Gastrocnemius medialis (tissue), 4 donors: ENCODE data around the gene CDH23. TPM values are rescaled to one million over a fixed set of nuclear protein-coding genes. Genes with fewer than 3 reads are reported as not detected.

Source experiments
- ATAC-seq, 2 donors: fragments of 150-250 bp; one replicate each; pipeline ENCODE4 v1.9.1; 2016
- DNase-seq, 2 donors: peaks; one replicate each; pipeline ENCODE4 v3.0.0-alpha.2; 2019
- H3K27ac ChIP-seq, 4 donors: fragments of 200-600 bp; sonication (generic); 1 replicate in 1 of 4; 2 replicates in 3 of 4; pipeline ENCODE4 v1.5.1; 2016 to 2018; ENCODE audit warnings: mild to moderate bottlenecking in 2 of 4, moderate library complexity in 1 of 4
- H3K27me3 ChIP-seq, 3 donors: fragments of 200-600 bp; sonication (generic) in 2 of 3; 1 replicate in 1 of 3; 2 replicates in 2 of 3; pipeline versions ENCODE4 v1.5.1 to v1.6.0; 2016 to 2019; ENCODE audit warnings: mild to moderate bottlenecking in 1 of 3, moderate library complexity in 1 of 3
- H3K36me3 ChIP-seq, 2 donors: fragments of 200-600 bp; sonication (generic) in 1 of 2; one replicate each; pipeline ENCODE4 v1.5.1; 2017 to 2018
- H3K4me1 ChIP-seq, 2 donors: fragments of 200-600 bp; sonication (generic) in 1 of 2; one replicate each; pipeline ENCODE4 v1.5.1; 2016 to 2017; ENCODE audit warnings: mild to moderate bottlenecking in 2 of 2
- H3K4me3 ChIP-seq, 4 donors: fragments of 200-600 bp; sonication (generic) in 3 of 4; 1 replicate in 1 of 4; 2 replicates in 3 of 4; pipeline ENCODE4 v1.5.1; 2016 to 2019; ENCODE audit warnings: mild to moderate bottlenecking in 2 of 4
- H3K9me3 ChIP-seq, 3 donors: fragments of 200-600 bp; sonication (generic) in 2 of 3; 1 replicate in 1 of 3; 2 replicates in 2 of 3; pipeline ENCODE4 v1.5.1; 2016 to 2019
- CTCF ChIP-seq, 5 experiments: fragments of 450-650 bp in 3 of 5; fragments of 200-600 bp in 2 of 5; sonication (generic) in 2 of 5; IDR thresholded peaks in 4 of 5; conservative IDR thresholded peaks in 1 of 5; 1 replicate in 4 of 5; 2 replicates in 1 of 5; pipeline ENCODE4 v1.5.1; 2016 to 2019; ENCODE audit warnings: antibody characterized with exemption in 5 of 5, mild to moderate bottlenecking in 3 of 5, moderate library complexity in 3 of 5
- POLR2A ChIP-seq, 2 donors: fragments of 450-650 bp; IDR thresholded peaks; one replicate each; pipeline ENCODE4 v1.6.1; 2017; ENCODE audit warnings: antibody characterized with exemption in 2 of 2, mild to moderate bottlenecking in 2 of 2, moderate library complexity in 2 of 2
- in situ Hi-C, 4 donors: fragments of 200-750 bp; cut with MboI; loops; one replicate each; pipeline versions ENCODE4 v1.15.0 to v1.8.0; 2017; ENCODE audit warnings: low sequenced_read_pairs in 4 of 4
- intact Hi-C: fragments of 100-400 bp; cut with DNase I; formaldehyde crosslinking; loops from one replicate; pipeline ENCODE4 v1.15.1; 2023; ENCODE audit warnings: low total_unique reads
- total RNA-seq, 4 donors: library from RNA; depleted of rRNA; stranded (reverse); fragments of >200 nt; gene quantifications; one replicate each; pipeline versions ENCODE4 v1.1.0 to v1.2.3, GENCODE V29; 2016

Gene CDH23
- total RNA-seq, 4 donors from 2014 or later, result 0.53 to 1.8 (median 1.2) TPM

DNA sequence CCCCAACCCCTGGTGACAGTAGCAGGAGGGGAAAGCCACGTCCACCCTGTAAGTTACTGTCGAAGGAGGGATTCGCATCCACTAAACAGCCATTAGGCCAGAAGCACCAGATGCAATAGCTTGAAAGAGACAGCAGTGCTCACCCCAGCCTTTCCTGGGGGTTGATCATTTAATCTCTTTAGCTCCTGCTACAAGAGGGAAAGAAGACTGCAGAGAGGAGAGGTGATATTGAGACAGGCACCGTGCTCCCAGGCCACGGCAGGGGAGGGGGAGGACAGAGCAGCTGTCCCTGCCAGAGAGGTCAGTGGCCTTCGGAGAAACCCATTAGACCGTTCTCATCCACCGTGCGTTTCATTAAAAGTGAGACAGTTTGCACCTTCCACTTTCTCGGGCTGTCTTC is 148.3 kb downstream of the CDH23 start:
- H3K4me1 ChIP-seq, result peaks cover 7 to 15% of the 10 kb centered on the region in 2 donors
- in situ Hi-C loops, result no loop called here
- H3K36me3 ChIP-seq, result no peaks in the 10 kb centered on the region
- DNase-seq, result no peak
- no peak overlapping the region for H3K4me3 ChIP-seq
- ATAC-seq, result no peak
- no peaks in the 10 kb centered on the region for H3K27me3 ChIP-seq
- intact Hi-C loops, result no loop called here
- H3K9me3 ChIP-seq, result no peaks in the 10 kb centered on the region
- TF ChIP-seq CTCF (IDR thresholded peaks at IDR 0.05 in 4 of 5, conservative IDR thresholded peaks at IDR 0.05 in 1 of 5), result no peak
- no peak for TF ChIP-seq POLR2A (IDR thresholded peaks at IDR 0.05)
- H3K27ac ChIP-seq, result no peak overlapping the region

- H3K4me3 ChIP-seq, result no peak overlapping the region
- peaks cover 7 to 15% of the 10 kb centered on the region in 2 donors for H3K4me1 ChIP-seq
- DNase-seq (no peak), ATAC-seq (no peak)
- intact Hi-C loops (no loop called here), in situ Hi-C loops (no loop called here)
- no peaks in the 10 kb centered on the region for H3K9me3 ChIP-seq
- no peak overlapping the region for H3K27ac ChIP-seq
- H3K36me3 ChIP-seq, result no peaks in the 10 kb centered on the region
- no peaks in the 10 kb centered on the region for H3K27me3 ChIP-seq
- TF ChIP-seq POLR2A (IDR thresholded peaks at IDR 0.05), result no peak
- no peak for TF ChIP-seq CTCF (IDR thresholded peaks at IDR 0.05 in 4 of 5, conservative IDR thresholded peaks at IDR 0.05 in 1 of 5)
Measured at GRCh38 chr10:71546220-71546619, 149.5 kb downstream of the CDH23 start.

DNA sequence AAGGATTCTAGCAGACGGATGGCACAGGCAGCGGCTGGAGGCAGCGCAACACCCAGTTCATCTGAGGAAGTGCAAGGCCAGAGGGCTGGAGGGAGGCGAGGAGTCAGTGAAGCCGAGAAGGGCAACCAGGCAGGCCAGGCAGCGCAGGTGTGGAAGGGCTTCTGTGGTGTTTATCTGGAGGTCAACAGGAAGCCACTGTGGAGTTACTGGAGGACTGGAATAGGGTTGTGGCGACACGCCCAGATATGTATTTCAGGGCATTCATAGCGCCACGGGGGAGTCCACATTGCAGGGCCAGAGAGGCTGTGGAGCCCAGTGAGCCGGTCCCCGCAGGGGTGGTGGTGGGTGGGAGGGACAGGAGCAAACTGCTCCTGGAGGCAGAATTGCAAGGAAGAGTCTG is 150.6 kb downstream of the CDH23 start:
- H3K4me1 ChIP-seq, result peaks cover 7 to 15% of the 10 kb centered on the region in 2 donors
- no peak for TF ChIP-seq POLR2A (IDR thresholded peaks at IDR 0.05)
- no peak for TF ChIP-seq CTCF (IDR thresholded peaks at IDR 0.05 in 4 of 5, conservative IDR thresholded peaks at IDR 0.05 in 1 of 5)
- no peak for DNase-seq
- intact Hi-C loops, result no loop called here
- H3K36me3 ChIP-seq, result no peaks in the 10 kb centered on the region
- ATAC-seq, result peak in 1 of 2 donors; percentile 7
- no peak overlapping the region for H3K4me3 ChIP-seq
- H3K9me3 ChIP-seq, result no peaks in the 10 kb centered on the region
- in situ Hi-C loops, result no loop called here
- H3K27me3 ChIP-seq, result no peaks in the 10 kb centered on the region
- H3K27ac ChIP-seq, result peak overlapping the region in 3 of 4 donors; percentile 5 to 41 (median 31)

DNA sequence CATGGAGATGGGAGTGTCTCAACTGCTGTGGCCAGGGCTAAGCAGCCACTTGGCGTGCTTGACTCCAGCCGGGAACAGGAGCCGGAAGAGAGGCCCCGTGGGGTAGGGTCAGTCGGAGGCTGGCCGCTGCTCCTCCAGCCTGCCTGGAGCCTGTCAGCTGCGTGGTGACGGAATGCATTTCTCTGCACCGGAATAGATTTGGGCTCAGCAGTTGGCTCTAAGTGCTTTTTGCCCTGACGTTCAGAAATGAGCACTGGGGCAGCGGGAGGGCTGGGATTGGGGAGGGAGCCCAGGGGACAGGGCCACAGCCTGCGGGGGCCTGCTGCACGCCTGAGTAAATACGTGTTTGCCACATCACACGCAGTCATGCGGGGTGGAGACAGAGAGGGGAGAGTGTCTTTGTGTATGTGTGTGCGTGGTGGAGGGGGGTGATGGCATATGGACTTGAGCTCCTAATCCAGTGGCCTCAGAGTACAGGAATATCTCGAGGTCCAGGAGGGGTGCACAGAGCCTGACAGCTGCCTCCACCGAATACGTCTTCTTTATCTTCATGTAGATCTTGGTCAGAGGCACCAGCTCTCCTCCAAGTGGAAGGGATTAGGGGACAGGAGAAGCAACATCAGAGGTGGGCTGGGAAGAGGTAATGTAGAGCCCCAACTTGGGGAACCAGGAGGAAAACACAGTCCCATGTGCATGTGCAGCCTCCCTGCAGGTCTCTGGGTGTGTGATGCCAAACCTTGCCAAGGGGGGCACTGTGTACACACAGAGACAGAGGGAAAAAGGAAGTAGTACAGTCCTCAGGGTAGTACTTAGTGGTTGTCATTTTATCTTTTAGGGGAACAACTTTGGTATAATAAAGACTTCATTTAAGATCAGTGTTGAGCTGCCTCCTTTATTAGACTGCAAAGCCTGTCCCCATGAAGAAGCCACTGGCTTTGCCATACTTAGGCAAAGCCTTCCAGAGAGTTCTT is 151.4 kb downstream of the CDH23 start:
- H3K27ac ChIP-seq, result peak overlapping the region in 3 of 4 donors; percentile 5 to 41 (median 31)

More for the DNA sequence above, 151.4 kb downstream of the CDH23 start:
- ATAC-seq (peak; percentile 50 to 78), DNase-seq (peak in 1 of 2 donors; percentile 37)
- intact Hi-C loops (no loop called here), in situ Hi-C loops (no loop called here)
- Histone ChIP-seq H3K4me1 (peaks cover 7 to 15% of the 10 kb centered on the region in 2 donors), H3K9me3 (no peaks in the 10 kb centered on the region), H3K36me3 (no peaks in the 10 kb centered on the region), H3K4me3 (no peak overlapping the region), H3K27me3 (no peaks in the 10 kb centered on the region)
- TF ChIP-seq POLR2A (IDR thresholded peaks at IDR 0.05) (no peak), CTCF (IDR thresholded peaks at IDR 0.05 in 4 of 5, conservative IDR thresholded peaks at IDR 0.05 in 1 of 5) (peak in 1 of 5 experiments; percentile 22)
